ENCODE data around the gene PTK7.
A peak's percentile ranks its signal among the peaks of the same experiment; 100 is the strongest.

PTK7 gene

DNA sequence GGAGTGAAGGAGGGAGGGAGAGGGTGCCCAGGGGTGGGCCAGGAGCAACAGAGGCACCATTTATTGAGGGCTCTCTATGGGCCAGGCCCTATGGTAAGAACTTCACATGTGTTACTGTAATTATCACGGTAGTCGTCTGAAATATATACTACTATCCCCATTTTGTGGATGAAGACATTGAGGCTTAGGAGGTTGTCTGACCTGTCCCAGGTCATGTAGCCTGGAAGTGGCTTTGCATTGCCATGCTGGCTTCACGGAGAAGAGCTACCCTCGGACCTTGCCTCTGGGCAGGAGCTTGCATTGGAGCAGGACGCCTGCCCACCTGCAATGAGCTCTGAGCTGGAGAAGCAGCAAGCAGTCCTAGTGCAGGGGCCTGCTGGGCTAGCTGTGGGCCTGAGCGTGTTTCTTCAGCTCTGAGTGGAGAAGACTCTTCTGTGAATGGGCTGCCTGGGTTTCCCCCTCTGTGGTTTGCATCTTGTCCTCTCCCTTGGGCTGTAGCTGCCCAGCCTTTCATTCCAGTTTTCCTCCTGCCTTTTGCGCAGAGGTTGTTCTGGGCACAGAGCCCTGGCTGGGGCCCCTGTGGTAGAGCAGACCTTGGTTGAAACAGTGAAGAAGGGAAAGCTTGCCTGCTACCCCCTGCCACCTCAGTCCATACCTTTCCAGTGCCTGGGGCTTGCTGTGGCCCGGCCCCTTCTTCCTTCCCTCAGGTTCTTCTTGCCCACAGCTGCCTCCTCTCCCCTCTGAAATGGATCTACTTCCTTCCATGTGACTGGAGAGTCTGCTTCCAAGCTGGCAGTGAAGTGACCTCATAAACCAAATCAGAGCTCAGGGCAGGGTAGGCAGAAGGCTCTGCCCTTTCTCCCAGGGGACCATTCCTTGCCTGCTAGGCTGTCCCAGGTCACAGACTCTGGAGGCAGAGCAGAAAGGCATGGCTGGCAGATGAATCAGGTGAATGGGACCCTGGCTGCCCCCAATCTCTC is 70.9 kb downstream of the PTK7 start:
- no peak for DNase-seq

DNA sequence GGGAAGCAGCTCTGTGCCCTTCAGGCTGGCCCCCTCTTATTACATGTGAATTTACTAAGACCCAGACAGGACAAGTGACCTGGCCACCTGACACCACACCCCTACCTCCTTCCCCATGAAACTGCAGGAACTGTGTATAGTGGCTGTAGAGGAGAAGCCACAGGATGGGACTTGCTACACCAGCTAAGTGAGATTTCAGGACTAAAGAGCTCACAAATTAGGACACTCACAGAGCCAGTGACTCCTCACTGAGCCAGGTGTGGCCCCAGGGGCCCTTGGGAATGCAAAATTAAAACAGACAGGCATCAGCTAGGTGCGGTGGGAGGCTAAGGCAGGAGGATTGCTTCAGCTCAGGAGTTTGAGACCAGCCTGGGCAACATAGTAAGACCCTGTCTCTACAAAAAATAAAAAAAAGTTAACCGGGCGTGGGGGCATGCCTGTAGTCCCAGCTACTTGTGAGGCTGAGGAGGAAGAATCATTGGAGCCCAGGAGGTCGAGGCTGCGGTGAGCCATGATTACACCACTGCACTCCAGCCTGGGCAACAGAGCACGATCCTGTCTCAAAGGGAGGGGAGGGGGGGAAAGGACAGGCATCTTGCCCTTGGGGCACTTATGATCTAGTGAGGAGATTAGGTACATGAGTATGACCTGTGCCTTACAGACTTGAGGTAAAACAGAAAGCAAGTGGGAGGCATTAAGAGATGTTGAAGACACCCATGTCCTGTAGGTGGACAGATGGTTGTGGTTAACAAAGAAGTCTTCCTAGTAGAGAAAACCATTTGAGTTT is 71.8 kb downstream of the PTK7 start:
- DNase-seq, result no peak

DNA sequence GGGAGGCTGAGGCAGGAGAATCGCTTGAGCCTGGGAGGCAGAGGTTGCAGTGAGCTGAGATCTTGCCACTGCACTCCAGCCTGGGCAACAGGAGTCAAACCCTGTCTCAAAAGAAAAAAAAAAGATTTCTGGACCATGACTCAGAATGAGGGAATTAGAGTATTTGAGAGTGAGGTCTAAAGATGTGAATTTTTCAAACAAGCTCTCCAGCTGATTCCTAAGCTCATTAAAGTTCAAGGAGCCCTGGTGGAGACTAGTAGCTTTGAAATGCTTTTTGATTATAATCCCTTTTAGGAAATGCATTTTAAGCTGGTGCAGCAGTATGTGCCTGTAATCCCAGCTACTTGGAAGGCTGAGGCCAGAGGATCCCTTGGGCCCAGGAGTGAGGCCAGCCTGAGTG is 73.2 kb downstream of the PTK7 start:
- no peak for DNase-seq

DNA sequence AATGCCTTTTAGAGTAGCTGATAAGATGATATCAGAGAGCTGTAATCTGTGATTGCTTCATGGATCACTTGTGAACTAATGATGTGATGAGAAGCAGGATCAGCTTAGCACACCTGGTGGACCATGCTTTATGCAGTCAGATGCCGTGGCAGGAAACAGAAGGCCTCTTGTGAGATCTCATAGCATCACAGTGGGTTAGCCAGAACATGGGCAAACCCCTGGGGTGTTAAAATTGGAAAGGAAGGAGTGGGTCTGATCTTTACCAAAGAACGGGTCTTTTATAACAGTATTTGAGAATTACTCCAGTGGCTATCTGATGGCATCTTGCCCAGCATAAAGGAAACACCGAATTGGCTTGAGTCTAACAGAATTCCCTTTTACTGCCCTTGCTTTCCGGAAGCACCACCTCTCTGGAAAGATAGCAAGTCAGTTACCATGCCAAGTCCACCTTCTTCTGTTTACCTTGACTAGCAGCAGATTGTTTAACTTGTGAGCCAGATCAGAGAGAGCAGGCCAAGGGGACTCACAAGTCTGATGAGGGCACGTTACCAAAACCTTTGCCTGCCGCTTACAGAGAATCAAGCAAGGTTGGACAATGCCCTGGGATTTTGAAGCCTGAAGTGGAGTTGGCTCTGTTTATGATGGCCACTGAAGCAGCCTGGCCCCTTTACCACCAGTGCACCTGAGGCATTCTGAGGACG is 74.1 kb downstream of the PTK7 start:
- no peak for DNase-seq

DNA sequence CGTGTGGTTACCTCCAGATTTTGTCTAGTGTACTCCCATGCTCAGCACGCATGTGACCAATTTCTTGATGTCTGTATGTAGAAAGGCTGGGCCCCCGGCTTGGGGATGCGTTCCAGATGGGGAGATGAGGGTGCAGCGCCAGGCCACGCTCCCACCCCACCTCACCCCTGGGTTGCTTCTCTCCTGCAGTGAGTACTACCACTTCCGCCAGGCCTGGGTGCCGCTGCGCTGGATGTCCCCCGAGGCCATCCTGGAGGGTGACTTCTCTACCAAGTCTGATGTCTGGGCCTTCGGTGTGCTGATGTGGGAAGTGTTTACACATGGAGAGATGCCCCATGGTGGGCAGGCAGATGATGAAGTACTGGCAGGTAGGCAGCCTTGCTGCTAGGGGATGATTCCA is 83.5 kb downstream of the PTK7 start:
- DNase-seq, result no peak

DNA sequence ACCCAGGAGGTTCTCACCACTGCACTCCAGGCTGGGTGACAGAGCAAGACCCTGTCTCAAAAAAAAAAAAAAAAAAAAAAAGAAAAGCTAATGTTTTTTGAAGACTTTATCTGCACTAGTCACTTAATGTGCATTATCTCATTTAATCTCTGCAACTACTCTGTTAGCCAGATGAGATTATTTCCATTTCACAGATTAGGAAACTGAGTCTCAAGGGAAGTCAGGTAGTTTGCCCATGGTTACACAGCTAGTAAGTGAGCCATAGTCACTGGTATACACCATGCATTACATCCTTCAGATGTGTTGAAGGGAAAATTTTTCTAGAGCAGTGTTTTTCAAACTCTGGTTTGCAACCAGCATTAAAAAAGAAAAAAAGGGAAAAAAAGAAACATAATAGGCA is 87.8 kb downstream of the PTK7 start:
- DNase-seq, result no peak

DNA sequence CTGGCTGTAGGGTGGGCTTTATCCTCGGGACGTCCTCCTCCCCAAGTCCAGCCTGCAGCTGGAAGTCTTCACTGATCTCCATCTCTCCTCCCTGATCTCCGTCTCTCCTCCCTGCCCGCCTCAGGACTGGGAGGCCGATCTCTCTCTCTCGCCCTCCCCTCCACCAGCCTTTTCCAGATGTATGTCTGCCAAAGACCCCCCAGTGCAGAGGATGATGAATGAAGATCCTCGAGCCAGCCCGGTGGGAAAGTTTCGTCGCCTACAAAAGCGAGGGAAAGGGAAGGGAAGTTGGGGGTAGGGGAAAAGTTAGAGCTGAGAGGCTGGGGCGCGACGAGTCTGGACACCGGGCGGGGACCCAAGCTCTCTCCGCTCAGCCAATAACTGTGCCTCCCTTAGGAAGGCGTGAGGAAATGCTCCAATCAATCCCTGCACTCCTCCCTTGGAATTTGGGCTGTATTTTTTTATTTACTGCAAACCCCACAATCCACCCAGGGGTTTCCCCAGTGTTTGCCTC is 94.4 kb downstream of the PTK7 start:
- DNase-seq, result peak; percentile 92

DNA sequence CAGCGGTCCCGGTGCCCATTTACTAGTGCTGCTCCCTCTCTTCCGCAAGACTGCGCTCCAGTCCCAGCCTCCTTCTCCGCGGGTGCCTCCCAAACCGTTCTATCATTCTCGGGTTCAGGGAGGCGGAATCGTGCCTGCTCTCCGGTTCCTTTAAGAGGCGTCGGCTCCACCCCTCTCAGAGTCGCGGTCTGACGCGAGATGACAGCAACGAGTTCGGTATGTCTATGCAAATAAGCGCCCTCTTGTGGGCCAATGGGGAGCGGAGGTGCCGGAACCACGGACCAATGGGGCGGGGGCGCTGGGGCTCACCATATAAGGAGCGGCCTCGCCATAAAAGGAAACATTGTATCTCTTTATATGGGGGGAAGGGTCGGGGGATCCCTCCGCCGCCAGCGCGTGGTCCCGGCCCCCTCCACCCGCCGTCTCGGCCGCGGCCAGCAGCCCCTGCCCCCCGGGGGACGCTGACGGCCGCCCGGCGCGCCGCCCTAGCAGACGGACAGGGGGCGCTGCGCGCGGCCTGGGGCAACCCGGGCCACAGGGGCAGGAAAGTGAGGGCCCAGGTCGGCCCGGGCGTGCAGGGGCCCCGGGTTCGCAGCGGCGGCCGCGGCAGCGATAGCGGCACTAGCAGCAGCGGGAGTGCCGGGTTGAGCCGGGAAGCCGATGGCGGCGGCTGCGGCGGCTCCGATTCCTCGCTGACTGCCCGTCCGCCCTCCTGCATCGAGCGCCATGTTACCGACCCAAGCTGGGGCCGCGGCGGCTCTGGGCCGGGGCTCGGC is 95.0 kb downstream of the PTK7 start, which contains the start of gene SRF:
SRF (plus strand) TSS at position 339 of the 776 bp plus-strand sequence; CDS start at position 727, 388 bp downstream.
- DNase-seq, result peak; percentile 100

DNA sequence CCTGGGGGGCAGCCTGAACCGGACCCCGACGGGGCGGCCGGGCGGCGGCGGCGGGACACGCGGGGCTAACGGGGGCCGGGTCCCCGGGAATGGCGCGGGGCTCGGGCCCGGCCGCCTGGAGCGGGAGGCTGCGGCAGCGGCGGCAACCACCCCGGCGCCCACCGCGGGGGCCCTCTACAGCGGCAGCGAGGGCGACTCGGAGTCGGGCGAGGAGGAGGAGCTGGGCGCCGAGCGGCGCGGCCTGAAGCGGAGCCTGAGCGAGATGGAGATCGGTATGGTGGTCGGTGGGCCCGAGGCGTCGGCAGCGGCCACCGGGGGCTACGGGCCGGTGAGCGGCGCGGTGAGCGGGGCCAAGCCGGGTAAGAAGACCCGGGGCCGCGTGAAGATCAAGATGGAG is 95.6 kb downstream of the PTK7 start:
- DNase-seq, result no peak

DNA sequence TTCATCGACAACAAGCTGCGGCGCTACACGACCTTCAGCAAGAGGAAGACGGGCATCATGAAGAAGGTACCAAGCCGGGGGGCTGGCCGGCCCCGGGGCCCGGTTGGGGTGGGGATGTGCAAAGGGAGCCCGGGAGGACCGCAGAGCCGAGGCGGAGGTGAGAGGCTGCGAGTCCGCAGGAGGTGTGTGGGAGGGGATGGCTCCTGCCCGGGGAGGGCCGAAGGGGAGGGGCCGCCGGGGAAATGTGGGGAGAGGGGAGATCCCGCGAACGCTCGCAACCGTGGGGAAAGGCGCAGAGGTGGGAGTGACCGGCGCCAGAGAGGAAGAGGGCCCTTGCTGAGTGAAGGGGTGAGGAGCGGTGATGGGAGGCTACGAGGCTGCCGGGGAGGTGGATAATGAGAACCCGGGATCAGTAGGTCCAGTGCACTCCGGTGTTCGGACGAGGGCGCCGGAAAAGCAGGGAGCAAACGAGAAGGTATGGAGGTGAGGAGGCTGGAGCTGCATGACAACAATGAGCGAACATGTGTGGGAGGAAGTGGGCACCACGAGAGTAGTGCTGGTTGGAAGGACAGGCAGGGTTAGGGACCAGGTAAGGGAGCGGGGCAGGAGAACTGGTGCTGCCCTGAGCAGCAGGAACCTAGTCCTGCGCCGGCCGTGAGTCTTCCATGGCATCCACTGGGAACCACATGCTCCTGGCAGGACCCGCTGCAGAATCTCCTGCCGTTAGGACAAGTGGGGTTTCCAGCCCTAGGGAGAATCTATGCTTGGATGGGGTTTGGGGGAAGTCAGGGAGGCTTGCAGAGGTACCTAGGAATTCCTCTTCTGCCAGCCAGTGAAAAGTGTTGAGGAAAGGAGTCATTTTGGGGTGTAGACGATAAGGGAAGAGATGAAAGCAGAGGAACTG is 96.2 kb downstream of the PTK7 start:
- DNase-seq, result peak; percentile 76

DNA sequence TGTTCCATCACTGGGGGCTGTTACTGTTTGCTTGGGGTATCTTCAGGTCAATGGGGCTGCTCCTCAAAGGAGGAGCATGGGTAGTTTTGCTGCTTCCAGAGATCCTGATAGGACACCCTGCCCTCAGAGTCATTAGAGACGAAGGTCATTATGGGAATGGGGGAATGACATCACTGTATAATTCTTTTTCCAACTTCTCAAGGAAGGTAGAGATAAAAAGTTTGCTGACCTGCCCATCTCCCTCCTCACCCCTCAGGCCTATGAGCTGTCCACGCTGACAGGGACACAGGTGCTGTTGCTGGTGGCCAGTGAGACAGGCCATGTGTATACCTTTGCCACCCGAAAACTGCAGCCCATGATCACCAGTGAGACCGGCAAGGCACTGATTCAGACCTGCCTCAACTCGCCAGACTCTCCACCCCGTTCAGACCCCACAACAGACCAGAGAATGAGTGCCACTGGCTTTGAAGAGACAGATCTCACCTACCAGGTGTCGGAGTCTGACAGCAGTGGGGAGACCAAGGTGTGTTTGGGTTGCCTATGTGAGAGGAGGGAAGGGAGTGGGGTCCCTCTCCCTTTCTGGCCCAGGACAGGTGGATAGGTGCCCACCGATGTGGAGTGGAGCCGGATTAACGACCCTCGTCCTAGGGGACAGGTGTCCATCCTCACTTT is 97.6 kb downstream of the PTK7 start:
- DNase-seq, result no peak

DNA sequence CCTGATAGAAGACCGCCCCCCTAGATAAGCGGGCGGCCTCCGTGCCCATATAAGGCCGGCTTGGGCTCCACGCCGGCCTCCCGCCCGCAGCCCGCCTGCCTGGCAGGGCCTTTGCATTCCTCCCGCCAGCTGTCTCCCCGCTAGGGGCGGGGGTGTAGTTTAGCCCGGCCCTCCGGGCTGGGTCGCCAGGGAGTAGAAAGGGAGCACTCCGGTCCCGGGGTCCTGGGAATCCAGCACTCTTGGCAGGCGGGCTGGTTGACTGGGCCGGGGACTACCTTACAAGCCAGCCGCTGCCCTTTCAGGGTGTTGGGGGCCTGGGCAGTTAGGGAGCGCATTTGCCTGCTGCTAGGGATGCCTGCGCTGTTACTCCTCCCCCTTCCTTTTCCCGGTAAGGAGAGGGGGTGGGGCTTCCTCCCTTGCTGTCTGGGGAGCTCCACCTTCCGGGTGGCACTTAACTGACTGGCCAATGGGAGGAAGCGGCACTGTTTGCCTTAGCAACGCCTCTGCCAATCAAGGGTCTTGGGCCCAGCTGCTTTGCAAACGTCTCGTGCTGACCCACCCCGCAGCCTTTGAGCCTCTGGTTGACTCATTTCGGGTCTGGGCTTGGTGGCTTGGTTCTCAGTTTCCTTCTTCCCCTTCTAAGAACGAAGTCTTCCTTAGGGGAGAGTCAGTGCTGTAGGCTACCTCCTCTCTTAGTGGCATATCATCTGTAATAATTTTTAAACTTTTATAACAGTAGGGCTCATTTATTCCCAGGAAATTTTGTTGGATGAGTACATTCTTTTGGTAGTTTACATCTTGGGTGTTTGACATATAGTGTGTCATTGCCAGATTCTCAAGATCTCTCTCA is 98.4 kb downstream of the PTK7 start:
- peak; percentile 99 for DNase-seq

DNA sequence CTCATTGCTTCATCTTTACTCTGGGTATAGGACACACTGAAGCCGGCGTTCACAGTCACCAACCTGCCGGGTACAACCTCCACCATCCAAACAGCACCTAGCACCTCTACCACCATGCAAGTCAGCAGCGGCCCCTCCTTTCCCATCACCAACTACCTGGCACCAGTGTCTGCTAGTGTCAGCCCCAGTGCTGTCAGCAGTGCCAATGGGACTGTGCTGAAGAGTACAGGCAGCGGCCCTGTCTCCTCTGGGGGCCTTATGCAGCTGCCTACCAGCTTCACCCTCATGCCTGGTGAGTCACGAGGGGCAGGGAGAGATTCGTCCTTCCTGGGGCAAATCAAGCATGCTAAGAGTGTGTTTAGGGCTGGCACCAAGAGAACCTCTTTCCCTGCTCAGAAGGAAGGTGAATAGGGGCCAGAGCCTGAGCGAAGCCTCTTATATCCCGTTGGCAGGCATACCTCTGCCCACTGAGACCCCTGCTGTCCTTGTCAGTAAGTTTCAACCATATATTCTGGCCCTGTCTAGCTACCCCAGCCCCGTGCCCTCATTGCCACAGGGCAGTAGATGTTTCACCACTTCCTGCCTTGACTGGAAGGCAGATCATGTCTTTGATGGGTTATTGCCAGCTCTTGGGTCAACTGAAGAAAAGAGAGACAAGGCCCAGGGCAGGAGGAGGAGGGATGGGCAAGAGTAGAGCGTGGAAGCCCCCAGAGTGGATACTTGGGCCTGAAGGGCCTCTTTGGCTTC is 99.7 kb downstream of the PTK7 start:
- DNase-seq, result no peak

DNA sequence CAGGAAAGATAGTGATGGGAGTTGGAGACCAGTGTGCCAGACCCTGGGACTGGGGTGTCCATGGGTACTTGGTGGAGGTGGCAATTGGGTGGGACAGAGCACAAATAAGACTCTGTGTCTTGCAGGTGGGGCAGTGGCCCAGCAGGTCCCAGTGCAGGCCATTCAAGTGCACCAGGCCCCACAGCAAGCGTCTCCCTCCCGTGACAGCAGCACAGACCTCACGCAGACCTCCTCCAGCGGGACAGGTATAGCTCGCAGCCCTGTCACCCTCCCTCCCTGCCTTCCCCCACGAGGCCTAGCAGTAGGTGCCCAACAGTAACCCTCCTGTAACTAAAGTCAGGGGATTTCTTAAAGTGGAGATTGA is 100.3 kb downstream of the PTK7 start:
- no peak for DNase-seq

DNA sequence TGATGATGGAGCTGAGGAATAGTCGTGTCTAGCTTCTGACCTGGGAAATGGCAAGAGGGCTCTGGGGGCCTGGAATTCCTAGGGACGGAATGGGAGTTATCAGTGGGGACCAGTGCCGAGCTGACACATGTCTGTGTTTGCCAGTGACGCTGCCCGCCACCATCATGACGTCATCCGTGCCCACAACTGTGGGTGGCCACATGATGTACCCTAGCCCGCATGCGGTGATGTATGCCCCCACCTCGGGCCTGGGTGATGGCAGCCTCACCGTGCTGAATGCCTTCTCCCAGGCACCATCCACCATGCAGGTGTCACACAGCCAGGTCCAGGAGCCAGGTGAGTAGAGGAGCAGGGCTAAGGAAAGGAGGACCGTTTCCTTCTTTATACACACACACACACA is 102.0 kb downstream of the PTK7 start:
- DNase-seq, result no peak

DNA sequence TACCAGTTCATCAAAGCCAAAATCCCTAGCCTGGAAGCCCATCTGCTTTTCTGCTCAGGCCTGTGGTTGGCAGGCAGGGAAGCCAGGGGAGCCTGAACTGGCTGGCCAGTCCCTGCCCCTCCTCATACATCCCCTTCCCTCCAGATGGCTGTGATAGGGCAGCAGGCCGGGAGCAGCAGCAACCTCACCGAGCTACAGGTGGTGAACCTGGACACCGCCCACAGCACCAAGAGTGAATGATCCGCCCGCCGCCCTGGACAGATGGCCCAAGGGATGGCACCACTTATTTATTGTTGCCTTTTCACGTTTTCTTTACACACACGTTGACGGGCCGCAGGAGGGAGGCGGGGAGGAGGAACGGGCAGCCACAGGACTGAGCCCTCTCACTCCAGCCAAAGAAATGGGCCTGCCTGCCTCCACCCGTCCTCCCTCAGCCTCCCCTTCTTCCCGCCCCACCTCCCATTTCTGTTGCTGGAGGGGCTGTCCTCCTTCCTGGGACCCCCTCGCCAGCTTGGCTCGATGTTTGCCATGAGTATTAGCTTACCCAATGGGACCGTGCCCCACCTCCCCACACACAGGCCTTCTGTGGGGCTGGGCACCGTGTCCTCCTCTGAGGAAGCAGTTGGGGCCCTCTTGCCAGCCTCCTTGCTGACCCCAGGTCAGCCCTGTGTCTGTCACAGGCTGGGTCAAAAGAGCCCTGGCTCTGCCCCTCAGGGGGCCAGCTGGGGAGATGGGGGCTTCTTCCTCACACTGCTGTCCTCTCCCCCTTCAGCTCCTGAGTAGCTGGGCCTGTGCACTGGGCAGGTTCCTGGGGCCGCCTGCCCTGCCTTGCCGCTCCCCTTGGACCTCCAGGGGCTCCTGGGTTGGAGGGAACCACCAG is 103.1 kb downstream of the PTK7 start:
- no peak for DNase-seq

DNA sequence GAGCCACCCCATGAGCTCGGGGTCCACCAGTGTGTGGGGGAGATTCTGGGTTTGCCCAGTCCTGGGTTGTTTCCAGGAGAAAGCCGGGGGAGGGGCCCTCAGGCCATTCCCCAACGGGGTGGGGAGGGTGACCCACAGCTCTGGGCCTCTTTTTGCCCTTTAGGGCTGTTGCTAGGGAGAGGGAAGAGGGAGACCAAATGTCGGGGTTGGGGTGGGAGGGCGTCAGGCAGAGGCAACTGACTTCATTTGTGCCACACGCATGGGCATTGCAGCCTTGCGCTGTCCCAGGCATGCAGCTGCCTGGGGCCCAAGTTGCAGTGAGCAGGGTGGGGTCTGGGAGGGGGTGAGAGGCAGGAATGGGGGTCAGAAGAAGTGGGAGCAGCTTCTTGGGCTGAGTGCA is 103.9 kb downstream of the PTK7 start:
- DNase-seq, result no peak

DNA sequence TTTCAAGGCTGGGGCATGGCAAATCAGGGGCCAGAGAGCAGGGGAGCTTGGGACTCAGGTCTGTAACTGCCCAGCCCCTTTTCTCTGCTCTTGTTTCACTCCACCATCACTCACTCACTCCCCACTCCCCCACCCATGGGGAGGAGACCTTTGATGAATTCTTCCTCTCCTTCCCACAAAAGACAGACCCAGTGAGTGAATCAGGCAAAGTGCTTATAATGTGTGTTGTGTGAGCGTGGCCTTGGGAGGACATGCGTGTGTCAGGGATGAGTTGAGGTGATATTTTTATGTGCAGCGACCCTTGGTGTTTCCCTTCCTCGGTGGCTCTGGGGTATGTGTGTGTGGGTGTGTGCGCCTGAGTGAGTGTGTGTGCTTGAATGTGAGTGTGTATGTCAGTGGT is 104.9 kb downstream of the PTK7 start:
- no peak for DNase-seq
